Measurements from ENCODE around the gene GP9.

The GP9 gene

GRCh38 chr3:129046732-129047552, 13.6 kb upstream of the GP9 start:
- H3K4me3 ChIP-seq (ENCODE audit: low read depth, low read length) = no peak overlapping the region
- no peak for DNase-seq (ENCODE audit: low read depth, low spot score)
- in situ Hi-C loops (cut with HindIII; ENCODE audit: low sequenced_read_pairs) = no loop called here
- TF ChIP-seq CTCF (IDR thresholded peaks at IDR 0.05; ENCODE audit: low read depth, low read length) = no peak

GRCh38 chr3:129047553-129047839, 13.1 kb upstream of the GP9 start:
- in situ Hi-C loops (cut with HindIII; ENCODE audit: low sequenced_read_pairs) = no loop called here

GRCh38 chr3:129050556-129051295, 9.9 kb upstream of the GP9 start:
- in situ Hi-C loops (cut with HindIII; ENCODE audit: low sequenced_read_pairs) = no loop called here
- no peak overlapping the region for H3K4me3 ChIP-seq (ENCODE audit: low read depth, low read length)
- no peak for TF ChIP-seq CTCF (IDR thresholded peaks at IDR 0.05; ENCODE audit: low read depth, low read length)
- DNase-seq (ENCODE audit: low read depth, low spot score) = no peak

More at GRCh38 chr3:129047553-129047839, 13.1 kb upstream of the GP9 start:
- no peak for DNase-seq (ENCODE audit: low read depth, low spot score)
- no peak for TF ChIP-seq CTCF (IDR thresholded peaks at IDR 0.05; ENCODE audit: low read depth, low read length)
- H3K4me3 ChIP-seq (ENCODE audit: low read depth, low read length) = no peak overlapping the region

GRCh38 chr3:129051871-129052340, 8.7 kb upstream of the GP9 start:
- DNase-seq (ENCODE audit: low read depth, low spot score) = no peak

GRCh38 chr3:129052675-129053074, 7.9 kb upstream of the GP9 start:
- in situ Hi-C loops (cut with HindIII; ENCODE audit: low sequenced_read_pairs) = no loop called here
- no peak for TF ChIP-seq CTCF (IDR thresholded peaks at IDR 0.05; ENCODE audit: low read depth, low read length)

More at GRCh38 chr3:129051871-129052340, 8.7 kb upstream of the GP9 start:
- no peak for TF ChIP-seq CTCF (IDR thresholded peaks at IDR 0.05; ENCODE audit: low read depth, low read length)
- in situ Hi-C loops (cut with HindIII; ENCODE audit: low sequenced_read_pairs) = no loop called here
- no peak overlapping the region for H3K4me3 ChIP-seq (ENCODE audit: low read depth, low read length)

GRCh38 chr3:129054605-129055104, 5.9 kb upstream of the GP9 start:
- DNase-seq (ENCODE audit: low read depth, low spot score) = no peak
- no peak for TF ChIP-seq CTCF (IDR thresholded peaks at IDR 0.05; ENCODE audit: low read depth, low read length)
- no peak overlapping the region for H3K4me3 ChIP-seq (ENCODE audit: low read depth, low read length)
- in situ Hi-C loops (cut with HindIII; ENCODE audit: low sequenced_read_pairs) = no loop called here

More at GRCh38 chr3:129052675-129053074, 7.9 kb upstream of the GP9 start:
- no peak for DNase-seq (ENCODE audit: low read depth, low spot score)
- H3K4me3 ChIP-seq (ENCODE audit: low read depth, low read length) = no peak overlapping the region

All from astrocyte of the spinal cord (primary cell).